KMS-11 (cell line): ENCODE measurements around the gene NPRL2.
A peak's percentile ranks its signal among the peaks of the same experiment; 100 is the strongest.

Source experiments
- H2AFZ ChIP-seq: fragments of 200-600 bp; sonication (generic); 2 replicates; pipeline ENCODE4 v1.6.1; 2016; ENCODE audit warnings: antibody characterized with exemption, mixed run types, low read depth
- H3K27ac ChIP-seq: fragments of 200-600 bp; sonication (generic); 2 replicates; pipeline ENCODE4 v1.6.1; 2016; ENCODE audit warnings: mild to moderate bottlenecking, mixed run types
- H3K27me3 ChIP-seq: fragments of 200-600 bp; sonication (generic); 2 replicates; pipeline ENCODE4 v1.6.1; 2017; ENCODE audit warnings: mild to moderate bottlenecking, low read depth, mixed run types, moderate library complexity; ENCODE audit not compliant: insufficient read depth
- H3K36me3 ChIP-seq: fragments of 200-600 bp; sonication (generic); 2 replicates; pipeline ENCODE4 v1.6.1; 2017; ENCODE audit warnings: mild to moderate bottlenecking, mixed run types; ENCODE audit not compliant: insufficient read depth
- H3K4me1 ChIP-seq: fragments of 200-600 bp; sonication (generic); 2 replicates; pipeline ENCODE4 v1.6.1; 2016; ENCODE audit warnings: mild to moderate bottlenecking, low read depth, mixed run types; ENCODE audit not compliant: poor library complexity, severe bottlenecking
- H3K4me2 ChIP-seq: fragments of 200-600 bp; sonication (generic); 2 replicates; pipeline ENCODE4 v1.7.0; 2016; ENCODE audit warnings: mild to moderate bottlenecking, mixed run types
- H3K4me3 ChIP-seq: fragments of 200-600 bp; sonication (generic); IDR thresholded peaks from 2 replicates; pipeline ENCODE4 v1.6.1; 2017; ENCODE audit warnings: low read depth, low read length, mixed read lengths; ENCODE audit not compliant: insufficient read depth
- H3K79me2 ChIP-seq: fragments of 200-600 bp; sonication (generic); 2 replicates; pipeline ENCODE4 v1.6.1; 2016; ENCODE audit warnings: low read depth, mixed run types; ENCODE audit not compliant: insufficient read depth
- H3K9ac ChIP-seq: fragments of 200-600 bp; sonication (generic); 2 replicates; pipeline ENCODE4 v1.6.1; 2016; ENCODE audit warnings: mild to moderate bottlenecking, mixed run types
- H4K20me1 ChIP-seq: fragments of 200-600 bp; sonication (generic); 2 replicates; pipeline ENCODE4 v1.6.1; 2016; ENCODE audit warnings: mild to moderate bottlenecking, mixed run types; ENCODE audit not compliant: insufficient read depth
- TF ChIP-seq, protein P1 (sequence below): fragments of 200-600 bp; sonication (generic); conservative IDR thresholded peaks from 2 replicates; pipeline ENCODE4 v1.6.1; 2017; ENCODE audit warnings: low read depth, mild to moderate bottlenecking, antibody characterized with exemption, low read length, moderate library complexity, mixed read lengths

NPRL2 gene

DNA sequence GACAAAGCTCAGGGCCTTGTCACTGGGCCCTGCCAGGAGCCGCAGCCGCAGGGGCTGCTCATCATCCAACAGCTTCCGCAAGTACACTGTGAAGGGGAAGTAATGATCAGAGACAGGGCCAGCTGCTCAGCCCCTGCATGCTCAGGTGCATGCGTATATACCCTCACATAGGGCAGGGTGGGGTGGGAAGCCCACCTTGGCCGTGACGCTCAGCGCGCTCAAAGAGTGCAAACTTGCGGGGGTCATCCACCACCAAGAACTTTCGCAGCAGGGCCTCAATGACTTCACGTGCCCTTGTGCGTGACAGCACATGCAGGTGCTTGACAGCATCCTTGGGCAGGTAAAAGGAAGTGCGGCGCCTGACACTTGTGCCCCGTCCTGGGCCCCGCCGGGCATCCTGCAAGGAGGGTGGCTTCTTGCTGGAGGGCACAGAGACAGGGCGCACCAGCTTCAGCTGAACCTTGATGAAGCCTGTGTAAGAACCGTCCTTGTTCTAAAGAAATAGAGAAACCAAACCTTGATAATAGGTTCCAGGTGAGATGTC lies 19.1 kb downstream of the NPRL2 start:
- Histone ChIP-seq H3K4me3 (no peak overlapping the region), H3K27ac (no peak overlapping the region), H3K36me3 (no peaks in the 10 kb centered on the region), H3K4me2 (no peak overlapping the region), H3K79me2 (peaks cover 39% of the 10 kb centered on the region), H3K9ac (no peak overlapping the region), H2AFZ (no peak overlapping the region), H4K20me1 (no peaks in the 10 kb centered on the region), H3K4me1 (no peaks in the 10 kb centered on the region), H3K27me3 (no peaks in the 10 kb centered on the region)
- TF ChIP-seq, protein P1, sequence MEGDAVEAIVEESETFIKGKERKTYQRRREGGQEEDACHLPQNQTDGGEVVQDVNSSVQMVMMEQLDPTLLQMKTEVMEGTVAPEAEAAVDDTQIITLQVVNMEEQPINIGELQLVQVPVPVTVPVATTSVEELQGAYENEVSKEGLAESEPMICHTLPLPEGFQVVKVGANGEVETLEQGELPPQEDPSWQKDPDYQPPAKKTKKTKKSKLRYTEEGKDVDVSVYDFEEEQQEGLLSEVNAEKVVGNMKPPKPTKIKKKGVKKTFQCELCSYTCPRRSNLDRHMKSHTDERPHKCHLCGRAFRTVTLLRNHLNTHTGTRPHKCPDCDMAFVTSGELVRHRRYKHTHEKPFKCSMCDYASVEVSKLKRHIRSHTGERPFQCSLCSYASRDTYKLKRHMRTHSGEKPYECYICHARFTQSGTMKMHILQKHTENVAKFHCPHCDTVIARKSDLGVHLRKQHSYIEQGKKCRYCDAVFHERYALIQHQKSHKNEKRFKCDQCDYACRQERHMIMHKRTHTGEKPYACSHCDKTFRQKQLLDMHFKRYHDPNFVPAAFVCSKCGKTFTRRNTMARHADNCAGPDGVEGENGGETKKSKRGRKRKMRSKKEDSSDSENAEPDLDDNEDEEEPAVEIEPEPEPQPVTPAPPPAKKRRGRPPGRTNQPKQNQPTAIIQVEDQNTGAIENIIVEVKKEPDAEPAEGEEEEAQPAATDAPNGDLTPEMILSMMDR, result no peak

DNA sequence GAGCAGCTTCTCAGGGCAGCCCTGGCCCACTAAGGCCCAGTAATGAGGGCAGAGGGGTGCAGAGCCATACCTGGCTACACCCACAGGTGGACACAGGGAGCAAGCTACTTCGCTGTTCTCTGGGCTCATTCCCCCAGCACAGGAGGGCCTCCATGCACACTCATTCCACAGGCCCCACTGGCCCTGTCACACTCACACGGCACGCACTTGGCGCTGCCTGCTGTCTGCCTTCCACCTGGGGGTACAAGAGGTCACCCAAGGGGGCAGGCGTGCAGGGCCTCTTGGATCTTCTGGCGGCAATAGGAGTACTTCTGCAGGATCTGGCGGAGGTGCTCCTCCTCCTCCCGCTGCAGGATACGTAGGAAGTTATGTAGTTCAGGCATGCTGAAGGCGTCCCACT lies 20.2 kb downstream of the NPRL2 start:
- H3K4me3 ChIP-seq, result no peak overlapping the region
- no peak overlapping the region for H3K9ac ChIP-seq
- H3K36me3 ChIP-seq, result no peaks in the 10 kb centered on the region
- no peaks in the 10 kb centered on the region for H3K4me1 ChIP-seq
- H3K27me3 ChIP-seq, result no peaks in the 10 kb centered on the region
- no peak overlapping the region for H3K4me2 ChIP-seq
- no peak overlapping the region for H2AFZ ChIP-seq
- no peak overlapping the region for H3K27ac ChIP-seq
- peaks cover 28% of the 10 kb centered on the region for H3K79me2 ChIP-seq
- no peaks in the 10 kb centered on the region for H4K20me1 ChIP-seq
- TF ChIP-seq, protein P1, result no peak

DNA sequence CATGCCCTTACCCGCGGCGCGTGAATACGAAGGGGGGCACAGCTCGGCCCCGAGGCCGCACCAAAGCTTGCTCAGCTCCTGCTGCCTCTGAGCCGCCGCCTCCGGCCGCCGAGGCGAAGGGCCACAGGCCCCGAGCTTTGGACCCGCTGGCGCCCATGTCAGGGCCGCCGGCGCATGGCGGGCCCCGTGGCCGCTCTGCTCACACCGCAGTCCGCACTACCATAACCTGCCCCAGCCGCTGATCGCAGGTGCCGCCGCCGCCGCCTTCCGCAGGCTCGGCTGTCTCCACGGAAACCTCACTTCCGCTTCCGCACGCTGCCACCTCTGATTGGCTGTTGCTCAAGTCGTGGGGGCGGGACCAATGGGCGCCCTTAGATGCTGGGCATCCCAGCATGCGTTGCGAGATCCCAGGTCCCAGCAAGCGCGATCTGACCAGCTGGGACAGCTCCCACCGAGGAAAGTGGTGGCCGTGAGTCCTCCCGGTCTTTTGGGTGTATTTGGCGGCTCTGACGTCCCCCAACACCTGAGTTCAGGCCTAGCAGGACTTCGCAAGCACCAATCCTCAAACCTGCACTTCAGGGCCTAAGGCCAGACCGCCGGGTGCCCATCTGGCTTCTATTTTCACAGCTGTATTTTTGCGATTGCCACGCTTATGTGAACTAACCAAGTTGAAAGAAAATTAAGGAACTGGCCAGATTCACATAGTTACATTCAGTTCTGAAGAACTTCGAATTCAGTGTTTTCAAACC lies 22.5 kb downstream of the NPRL2 start, which contains the start of gene TUSC2:
Gene TUSC2, minus strand, starts transcription at position 281 of the 749 bp plus-strand sequence. Its CDS starts 124 bp downstream, at position 157.
- peak within 1 kb of the TSS; percentile 43; the same call in 1 of the 2 replicates for H3K27ac ChIP-seq
- peak within 1 kb of the TSS; percentile 92 for H3K4me3 ChIP-seq
- TF ChIP-seq, protein P1, result no peak
- H3K36me3 ChIP-seq, result no peaks in the 10 kb centered on the region
- no peaks in the 10 kb centered on the region for H3K27me3 ChIP-seq
- H4K20me1 ChIP-seq, result no peaks in the 10 kb centered on the region
- H3K79me2 ChIP-seq, result peaks cover 8% of the 10 kb centered on the region; the same call in 1 of the 2 replicates
- H3K4me1 ChIP-seq, result no peaks in the 10 kb centered on the region
- H2AFZ ChIP-seq, result 0 out of 2 replicates have a peak within 1 kb of the TSS, but pooled peaks have one; percentile 8
- peak within 1 kb of the TSS; percentile 77; the same call in 1 of the 2 replicates for H3K9ac ChIP-seq
- H3K4me2 ChIP-seq, result peak within 1 kb of the TSS; percentile 48

DNA sequence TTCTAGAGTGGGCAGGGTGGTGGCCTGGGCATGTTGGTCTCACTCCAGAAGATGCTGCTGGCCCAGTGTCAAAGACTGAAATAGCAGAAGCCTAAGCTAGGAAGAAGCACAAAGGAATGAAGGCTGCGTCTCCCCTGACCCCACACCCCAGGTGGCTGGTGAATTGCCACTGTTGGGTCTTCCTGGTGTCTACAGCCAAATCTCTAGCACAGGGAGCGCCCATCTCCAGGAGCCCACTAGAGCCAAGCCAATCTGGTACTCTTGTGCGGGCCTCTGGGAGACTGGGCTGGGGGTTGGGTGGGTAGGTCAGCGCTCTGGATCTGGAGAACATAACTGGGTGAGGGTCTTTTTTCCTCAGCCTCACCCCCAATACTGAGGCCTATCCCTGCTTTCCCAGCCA lies 23.4 kb downstream of the NPRL2 start:
- Histone ChIP-seq H3K4me1 (peaks cover under 1% of the 10 kb centered on the region), H3K9ac (peak overlapping the region; percentile 77; the same call in 1 of the 2 replicates), H3K79me2 (peaks cover 8% of the 10 kb centered on the region; the same call in 1 of the 2 replicates), H3K4me2 (peak overlapping the region; percentile 48), H3K36me3 (no peaks in the 10 kb centered on the region), H3K4me3 (no peak overlapping the region), H2AFZ (no peak overlapping the region), H3K27me3 (no peaks in the 10 kb centered on the region), H4K20me1 (no peaks in the 10 kb centered on the region), H3K27ac (no peak overlapping the region)
- TF ChIP-seq, protein P1, result no peak
